HepG2 (cell line): ENCODE measurements around the gene IMPDH2. TPM values are rescaled to one million over a fixed set of nuclear protein-coding genes. Genes with fewer than 3 reads are reported as not detected.
A peak's percentile ranks its signal among the peaks of the same experiment; 100 is the strongest.

ENCODE experiments used
- ATAC-seq: fragments of 200-7000 bp; cut with Tn5 transposase; 3 replicates; pipeline ENCODE4 v1.9.1; 2020; ENCODE audit warnings: mild to moderate bottlenecking, moderate library complexity
- BruUV-seq: library from RNA; stranded (reverse); fragments of 400-500 nt; replicated peaks from 2 replicates; lab custom pipeline; 2021; lab: Mats Ljungman, UMichigan
- CTCF ChIA-PET: fragments of 300-600 bp; formaldehyde crosslinking; extraction: SDS; loops from one replicate; lab custom pipeline; 2021; ENCODE audit warnings: low total read pairs, inconsistent platforms, low intra/inter-chr PET ratio; lab: Yijun Ruan, JAX
- POLR2A ChIA-PET: fragments of 350-600 bp; sonication (Branson Sonifier 250); formaldehyde crosslinking; loops from one replicate; lab custom pipeline; 2020; ENCODE audit warnings: antibody characterized with exemption, inconsistent platforms; lab: Yijun Ruan, JAX
- DNase-seq: peaks from one replicate; pipeline ENCODE4 v3.0.0-alpha.2; 2015; ENCODE audit warnings: low spot score
- FAIRE-seq: peaks from 3 replicates; lab custom pipeline; 2011; peaks lifted over from hg19 to GRCh38; lab: Jason Lieb, UNC
- H2AFZ ChIP-seq: one replicate; pipeline ENCODE4 v1.6.1; 2011; ENCODE audit warnings: low read length, inconsistent platforms
- H3K27ac ChIP-seq: fragments of 300-600 bp; 3 replicates; pipeline ENCODE4 v1.8.0; 2011; ENCODE audit warnings: mixed run types, mild to moderate bottlenecking, mixed read lengths, low read length, inconsistent platforms; ENCODE audit not compliant: insufficient read depth; ENCODE audit errors: extremely low read length
- H3K27me3 ChIP-seq, 2 experiments: fragments of 200-600 bp in 1 of 2; 2 replicates in 1 of 2; 3 replicates in 1 of 2; pipeline versions ENCODE4 v1.6.0 to v1.8.0; 2011; ENCODE audit warnings: low read length in 2 of 2, mild to moderate bottlenecking in 2 of 2, moderate library complexity in 2 of 2, inconsistent platforms in 1 of 2; ENCODE audit not compliant: insufficient read depth in 2 of 2, control insufficient read depth in 1 of 2
- H3K36me3 ChIP-seq, 2 experiments: fragments of 200-600 bp in 1 of 2; replicated peaks in 1 of 2; 2 replicates in 1 of 2; 3 replicates in 1 of 2; pipeline versions ENCODE4 v1.5.1 to v1.8.0; 2011; ENCODE audit warnings: low read length in 2 of 2, inconsistent platforms in 1 of 2; ENCODE audit not compliant: insufficient read depth in 2 of 2, control insufficient read depth in 1 of 2
- H3K4me1 ChIP-seq: 2 replicates; pipeline ENCODE4 v1.5.1; 2012; ENCODE audit warnings: low read length, inconsistent platforms; ENCODE audit not compliant: insufficient read depth
- H3K4me2 ChIP-seq: 2 replicates; pipeline ENCODE4 v1.6.0; 2011; ENCODE audit warnings: low read depth, low read length, inconsistent platforms
- H3K4me3 ChIP-seq, 3 experiments: fragments of 200-600 bp in 1 of 3; sonication (generic), shearing (Covaris generic) in 1 of 3; replicated peaks in 1 of 3; 2 replicates each; pipeline ENCODE4 v1.5.1; 2011 to 2016; ENCODE audit warnings: low read length in 3 of 3, inconsistent platforms in 2 of 3, low read depth in 2 of 3, mild to moderate bottlenecking in 2 of 3, control low read depth in 1 of 3, mixed read lengths in 1 of 3; ENCODE audit not compliant: insufficient read depth in 1 of 3
- H3K79me2 ChIP-seq: one replicate; pipeline ENCODE4 v1.6.1; 2011; ENCODE audit warnings: low read length, inconsistent platforms; ENCODE audit not compliant: insufficient read depth
- H3K9ac ChIP-seq: 2 replicates; pipeline ENCODE4 v1.6.0; 2011; ENCODE audit warnings: mild to moderate bottlenecking, low read depth, low read length, inconsistent platforms; ENCODE audit not compliant: insufficient read depth
- H3K9me3 ChIP-seq: 2 replicates; pipeline ENCODE4 v1.5.1; 2012; ENCODE audit warnings: mild to moderate bottlenecking, low read length
- H4K20me1 ChIP-seq: 2 replicates; pipeline ENCODE4 v1.6.0; 2011; ENCODE audit warnings: inconsistent platforms, mild to moderate bottlenecking, low read length, moderate library complexity; ENCODE audit not compliant: insufficient read depth
- ARNT2 ChIP-seq: sonication (generic); formaldehyde crosslinking; IDR thresholded peaks from 2 replicates; pipeline ENCODE4 v1.8.0; 2022; ENCODE audit warnings: mild to moderate bottlenecking, low read depth, missing genetic modification reagents, moderate library complexity
- DMTF1 ChIP-seq: sonication (generic); formaldehyde crosslinking; IDR thresholded peaks from 2 replicates; pipeline ENCODE4 v1.4.0; 2020; ENCODE audit warnings: mild to moderate bottlenecking, missing genetic modification reagents
- ERF ChIP-seq: IDR thresholded peaks from 2 replicates; pipeline ENCODE4 v1.6.1; 2018; ENCODE audit warnings: missing biosample characterization, missing genetic modification reagents
- HES4 ChIP-seq: sonication (generic); formaldehyde crosslinking; IDR thresholded peaks from 2 replicates; pipeline ENCODE4 v1.9.0; 2021; ENCODE audit warnings: mild to moderate bottlenecking, missing genetic modification reagents, borderline replicate concordance
- HOMEZ ChIP-seq: IDR thresholded peaks from 2 replicates; pipeline ENCODE4 v1.6.1; 2016; ENCODE audit warnings: low read depth
- MBD4 ChIP-seq: IDR thresholded peaks from 2 replicates; pipeline ENCODE4 v1.6.1; 2012; ENCODE audit warnings: low read length, inconsistent platforms, borderline replicate concordance
- NFE2L1 ChIP-seq: sonication (generic); formaldehyde crosslinking; IDR thresholded peaks from 2 replicates; pipeline ENCODE4 v1.4.0; 2020; ENCODE audit warnings: missing genetic modification reagents, mild to moderate bottlenecking, borderline replicate concordance
- NR2C2 ChIP-seq: sonication (generic); formaldehyde crosslinking; IDR thresholded peaks from 2 replicates; pipeline ENCODE4 v1.4.0; 2020; ENCODE audit warnings: missing genetic modification reagents, mild to moderate bottlenecking, moderate library complexity, borderline replicate concordance
- THAP7 ChIP-seq: sonication (generic); formaldehyde crosslinking; IDR thresholded peaks from 2 replicates; pipeline ENCODE4 v1.8.1; 2023; ENCODE audit warnings: mild to moderate bottlenecking, missing genetic modification reagents
- XRCC5 ChIP-seq: fragments of 200-400 bp; formaldehyde crosslinking; optimal IDR thresholded peaks from 2 replicates; pipeline ENCODE3; 2017; ENCODE audit warnings: mild to moderate bottlenecking, low read length
- YEATS4 ChIP-seq: sonication (generic); formaldehyde crosslinking; IDR thresholded peaks from 2 replicates; pipeline ENCODE4 v1.4.0; 2020; ENCODE audit warnings: missing genetic modification reagents, borderline replicate concordance
- ZBTB3 ChIP-seq: sonication (generic); formaldehyde crosslinking; IDR thresholded peaks from 2 replicates; pipeline ENCODE4 v1.4.0; 2020; ENCODE audit warnings: low read depth, mild to moderate bottlenecking, moderate library complexity, missing genetic modification reagents, borderline replicate concordance
- ZNF33A ChIP-seq: sonication (generic); formaldehyde crosslinking; IDR thresholded peaks from 2 replicates; pipeline ENCODE4 v1.5.1; 2020; ENCODE audit warnings: missing genetic modification reagents, mild to moderate bottlenecking, moderate library complexity, borderline replicate concordance
- ZNF446 ChIP-seq: sonication (generic); formaldehyde crosslinking; IDR thresholded peaks from 2 replicates; pipeline ENCODE4 v1.5.0; 2020; ENCODE audit warnings: mild to moderate bottlenecking, missing genetic modification reagents
- ZNF772 ChIP-seq: sonication (generic); formaldehyde crosslinking; IDR thresholded peaks from 2 replicates; pipeline ENCODE4 v1.5.0; 2020; ENCODE audit warnings: mild to moderate bottlenecking, missing genetic modification reagents
- WGBS: methylation state at CpG from one replicate; pipeline ENCODE4 v1.1.6; 2017; ENCODE audit warnings: low lambda C conversion rate; 5-methylcytosine and 5-hydroxymethylcytosine counted together
- in situ Hi-C: cut with HindIII; loops from 2 replicates; pipeline ENCODE4 v1.10.0; 2017; ENCODE audit warnings: low pct_unique_long_range_greater_than_20kb; ENCODE audit not compliant: extremely low pct_ligation_motif_present
- intact Hi-C: fragments of 100-400 bp; cut with micrococcal nuclease; formaldehyde crosslinking; loops from one replicate; pipeline ENCODE4 v1.10.0; 2022; ENCODE audit not compliant: unreplicated experiment
- polyA plus RNA-seq, 8 experiments: library from polyadenylated mRNA; depleted of rRNA in 3 of 8; stranded (reverse) in 7 of 8; unstranded in 1 of 8; fragments of >200 nt; fragmentation: Illumina TruSeq in 4 of 8; extraction: Trizol in 4 of 8; gene quantifications; 2 replicates each; pipeline versions ENCODE4 v1.2.1 to v1.2.3, GENCODE V29; 2011 to 2016; ENCODE audit warnings: low read depth in 4 of 8, missing spikeins in 1 of 8, mixed read lengths in 1 of 8; ENCODE audit not compliant: insufficient read depth in 1 of 8
- total RNA-seq, 5 experiments: library from RNA; depleted of rRNA; stranded (reverse); fragments of >200 nt; fragmentation: Illumina TruSeq; extraction: Trizol; gene quantifications; 2 replicates each; pipeline ENCODE4 v1.2.3, GENCODE V29; 2016; ENCODE audit warnings: low read depth in 1 of 5
- TF ChIP-seq, protein P1 (sequence below): sonication (generic); formaldehyde crosslinking; IDR thresholded peaks from 2 replicates; pipeline ENCODE4 v1.8.1; 2023; ENCODE audit warnings: mild to moderate bottlenecking, inconsistent platforms, moderate library complexity, missing genetic modification reagents, borderline replicate concordance

IMPDH2 gene
- total and polyA plus RNA-seq, 2 of the 13 experiments (the other 11 are each of a cell fraction or from before 2014, with no cell fraction given), result 248 to 260 TPM

GRCh38 chr3:49020330-49021212, 8.6 kb downstream of the IMPDH2 start:
- Histone ChIP-seq H3K79me2 (peaks cover 27% of the 10 kb centered on the region), H3K9ac (peak overlapping the region; percentile 99), H3K36me3 (peaks cover 11 to 27% of the 10 kb centered on the region in 2 experiments; a peak in 4 of 5 replicates), H2AFZ (no peak overlapping the region), H3K4me1 (peaks cover 48% of the 10 kb centered on the region), H3K4me3 (peak overlapping the region; percentile 80 to 96 (median 89)), H3K9me3 (no peaks in the 10 kb centered on the region), H4K20me1 (peaks cover 1% of the 10 kb centered on the region; the same call in 1 of the 2 replicates), H3K27ac (peak overlapping the region; percentile 99), H3K27me3 (no peaks in the 10 kb centered on the region; a peak in 1 of 5 replicates), H3K4me2 (peak overlapping the region; percentile 89)
- FAIRE-seq (no peak), DNase-seq (no peak), ATAC-seq (peak; percentile 2)
- in situ Hi-C loops (no loop called here), intact Hi-C loops (loop anchor here (5.0 kb wide), 1 partner anchor 72 kb away; the partner anchor contains the start of gene QRICH1)
- TSS peak; percentile 86 for BruUV-seq
- CTCF ChIA-PET, result no interaction called here
- WGBS, result 0% methylated on average over 10 of the region's 51 CpGs
- POLR2A ChIA-PET, result interaction anchor here (0.6 to 11.1 kb wide), 20 partner anchors 9 to 547 kb away, joined by 3 to 280 read pairs (median 6); partner anchors contain the start of genes ARIH2, IMPDH2, KLHDC8B and LAMB2
- TF ChIP-seq MBD4, result no peak
- no peak for TF ChIP-seq ERF
- TF ChIP-seq NFE2L1 (CRISPR knock-in tag), result peak; percentile 48; the same call in 1 of the 2 replicates
- no peak for TF ChIP-seq ARNT2 (CRISPR knock-in tag)
- no peak for TF ChIP-seq HOMEZ (CRISPR knock-in tag)
- 0 out of 2 replicates have a peak, but pooled peaks have one; percentile 4 for TF ChIP-seq THAP7 (CRISPR knock-in tag)
- TF ChIP-seq NR2C2, result 0 out of 2 replicates have a peak, but pooled peaks have one; percentile 2
- peak; percentile 67; the same call in 1 of the 2 replicates for TF ChIP-seq ZNF772 (CRISPR knock-in tag)
- no peak for TF ChIP-seq ZNF33A (CRISPR knock-in tag)
- TF ChIP-seq ZNF446, result 0 out of 2 replicates have a peak, but pooled peaks have one; percentile 73
- 0 out of 2 replicates have a peak, but pooled peaks have one; percentile 25 for TF ChIP-seq ZBTB3 (CRISPR knock-in tag)
- no peak for TF ChIP-seq YEATS4 (CRISPR knock-in tag)
- TF ChIP-seq HES4, result no peak
- TF ChIP-seq XRCC5, result peak; percentile 10
- TF ChIP-seq, protein P1, sequence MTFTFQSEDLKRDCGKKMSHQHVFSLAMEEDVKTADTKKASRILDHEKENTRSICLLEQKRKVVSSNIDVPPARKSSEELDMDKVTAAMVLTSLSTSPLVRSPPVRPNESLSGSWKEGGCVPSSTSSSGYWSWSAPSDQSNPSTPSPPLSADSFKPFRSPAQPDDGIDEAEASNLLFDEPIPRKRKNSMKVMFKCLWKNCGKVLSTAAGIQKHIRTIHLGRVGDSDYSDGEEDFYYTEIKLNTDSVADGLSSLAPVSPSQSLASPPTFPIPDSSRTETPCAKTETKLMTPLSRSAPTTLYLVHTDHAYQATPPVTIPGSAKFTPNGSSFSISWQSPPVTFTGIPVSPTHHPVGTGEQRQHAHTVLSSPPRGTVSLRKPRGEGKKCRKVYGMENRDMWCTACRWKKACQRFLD (CRISPR knock-in tag), result 0 out of 2 replicates have a peak, but pooled peaks have one; percentile 4
- no peak for TF ChIP-seq DMTF1 (CRISPR knock-in tag)
